Neuronal stem cell (in vitro differentiated cells): Measurements from ENCODE around the gene TACC3.

Source experiments
- DNase-seq: peaks from one replicate; pipeline ENCODE4 v3.0.0-alpha.2; 2013; ENCODE audit warnings: low spot score
- H2AFZ ChIP-seq: one replicate; pipeline ENCODE4 v1.6.1; 2013; ENCODE audit warnings: mild to moderate bottlenecking, low read length, inconsistent platforms
- H2AK5ac ChIP-seq: 2 replicates; pipeline ENCODE4 v1.6.1; 2013; ENCODE audit warnings: low read depth, mild to moderate bottlenecking, inconsistent platforms, low read length, moderate library complexity, mixed read lengths
- H2BK120ac ChIP-seq: 2 replicates; pipeline ENCODE4 v1.6.1; 2013; ENCODE audit warnings: low read depth, mild to moderate bottlenecking, inconsistent platforms, low read length, moderate library complexity, mixed read lengths
- H2BK12ac ChIP-seq: one replicate; pipeline ENCODE4 v1.6.1; 2013; ENCODE audit warnings: low read length, inconsistent platforms
- H2BK15ac ChIP-seq: 2 replicates; pipeline ENCODE4 v1.6.1; 2013; ENCODE audit warnings: mild to moderate bottlenecking, low read length, inconsistent platforms, mixed read lengths
- H2BK5ac ChIP-seq: one replicate; pipeline ENCODE4 v1.6.1; 2013; ENCODE audit warnings: inconsistent platforms, mild to moderate bottlenecking, low read length, moderate library complexity
- H3K14ac ChIP-seq: one replicate; pipeline ENCODE4 v1.6.1; 2013; ENCODE audit warnings: low read length, inconsistent platforms
- H3K18ac ChIP-seq: 2 replicates; pipeline ENCODE4 v1.6.1; 2013; ENCODE audit warnings: low read length, inconsistent platforms
- H3K23ac ChIP-seq: 2 replicates; pipeline ENCODE4 v1.6.1; 2013; ENCODE audit warnings: low read depth, mild to moderate bottlenecking, mixed read lengths, low read length, inconsistent platforms; ENCODE audit not compliant: poor library complexity
- H3K27ac ChIP-seq: replicated peaks from 3 replicates; pipeline ENCODE4 v1.5.1; 2013; ENCODE audit warnings: low read length, inconsistent platforms
- H3K27me3 ChIP-seq, 3 experiments: 2 replicates each; pipeline ENCODE4 v1.6.1; 2013; ENCODE audit warnings: low read length in 3 of 3, mild to moderate bottlenecking in 2 of 3, inconsistent platforms in 1 of 3, low read depth in 1 of 3, mixed read lengths in 1 of 3, moderate library complexity in 1 of 3; ENCODE audit not compliant: control insufficient read depth in 3 of 3, insufficient read depth in 3 of 3
- H3K36me3 ChIP-seq, 2 donors: replicated peaks in 1 of 2; 2 replicates each; pipeline ENCODE4 v1.6.1; 2013; ENCODE audit warnings: low read length in 2 of 2; ENCODE audit not compliant: control insufficient read depth in 2 of 2, insufficient read depth in 2 of 2
- H3K4ac ChIP-seq: 2 replicates; pipeline ENCODE4 v1.6.1; 2013; ENCODE audit warnings: inconsistent platforms, mild to moderate bottlenecking, low read length, moderate library complexity
- H3K4me1 ChIP-seq, 2 donors: 1 replicate in 1 of 2; 2 replicates in 1 of 2; pipeline ENCODE4 v1.6.1; 2013; ENCODE audit warnings: low read length in 2 of 2, low read depth in 1 of 2; ENCODE audit not compliant: control insufficient read depth in 2 of 2, insufficient read depth in 1 of 2
- H3K4me2 ChIP-seq: one replicate; pipeline ENCODE4 v1.6.1; 2013; ENCODE audit warnings: mild to moderate bottlenecking, low read length, inconsistent platforms; ENCODE audit not compliant: insufficient read depth, poor library complexity, severe bottlenecking
- H3K4me3 ChIP-seq, 2 donors: 2 replicates each; pipeline ENCODE4 v1.5.1; 2013; ENCODE audit warnings: low read length in 2 of 2, mild to moderate bottlenecking in 2 of 2, inconsistent platforms in 1 of 2, moderate library complexity in 1 of 2
- H3K79me1 ChIP-seq: one replicate; pipeline ENCODE4 v1.6.1; 2013; ENCODE audit warnings: low read depth, mild to moderate bottlenecking, inconsistent platforms, low read length, moderate library complexity
- H3K9ac ChIP-seq: one replicate; pipeline ENCODE4 v1.6.1; 2013; ENCODE audit warnings: mild to moderate bottlenecking, low read depth, low read length, inconsistent platforms; ENCODE audit not compliant: poor library complexity
- H3K9me3 ChIP-seq, 2 donors: replicated peaks in 1 of 2; 2 replicates each; pipeline versions ENCODE3 to v1.6.1; 2013; ENCODE audit warnings: low read length in 2 of 2, mild to moderate bottlenecking in 2 of 2, inconsistent platforms in 1 of 2, low read depth in 1 of 2, mixed read lengths in 1 of 2, moderate library complexity in 1 of 2; ENCODE audit not compliant: control insufficient read depth in 2 of 2, insufficient read depth in 1 of 2
- H4K8ac ChIP-seq: one replicate; pipeline ENCODE4 v1.6.1; 2013; ENCODE audit warnings: low read depth, mild to moderate bottlenecking, inconsistent platforms, low read length, moderate library complexity
- H4K91ac ChIP-seq: one replicate; pipeline ENCODE4 v1.6.1; 2013; ENCODE audit warnings: low read length, low read depth, mild to moderate bottlenecking, inconsistent platforms; ENCODE audit not compliant: poor library complexity
- WGBS, 2 donors: extraction: QIAGEN DNeasy Blood & Tissue Kit; methylation state at CpG; one replicate each; pipeline ENCODE4 v1.1.7; 2013; ENCODE audit warnings: missing lambda C conversion rate in 2 of 2, mixed read lengths in 1 of 2; ENCODE audit not compliant: insufficient read length in 2 of 2, insufficient replicate concordance in 1 of 2; ENCODE audit errors: extremely low coverage in 2 of 2; 5-methylcytosine and 5-hydroxymethylcytosine counted together

Gene TACC3

DNA sequence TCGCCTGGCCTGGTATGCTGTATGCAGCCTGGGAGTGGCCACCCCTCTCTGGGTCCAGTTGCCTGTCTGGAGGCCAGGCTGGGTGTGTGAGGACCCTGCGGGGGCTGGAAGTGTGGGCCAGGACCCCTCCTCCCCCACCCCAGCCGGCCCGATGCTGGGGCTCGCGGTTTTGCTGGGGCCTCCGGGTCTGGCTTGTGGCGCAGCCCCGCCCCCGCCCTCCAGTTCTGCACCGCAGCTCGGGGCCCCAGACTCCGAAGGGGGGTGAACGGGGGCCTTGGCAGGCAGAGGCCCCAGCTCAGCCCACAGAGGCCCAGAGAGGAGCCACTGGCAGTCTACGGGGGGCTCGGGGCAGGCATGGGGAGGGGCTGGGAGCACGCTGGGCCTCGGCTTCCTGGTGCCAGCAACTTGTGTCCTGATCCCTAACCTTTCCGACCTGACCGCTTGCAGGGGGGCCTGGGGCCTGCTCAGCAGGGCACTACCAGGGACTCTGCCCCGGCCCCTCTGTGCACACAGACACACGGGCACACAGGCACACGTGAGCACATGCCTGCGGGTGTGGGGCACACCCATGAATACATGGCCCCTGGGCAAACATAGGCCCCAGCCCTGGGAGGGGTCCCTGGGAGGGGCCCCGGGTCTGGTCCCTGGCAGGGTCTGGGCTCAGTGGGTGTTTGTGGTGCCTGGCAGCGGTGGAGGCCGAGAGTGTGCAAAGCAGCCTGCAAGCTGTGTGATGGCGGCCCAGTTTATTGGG is 50.4 kb downstream of the TACC3 start:
- no peak overlapping the region for H4K91ac ChIP-seq
- H3K4ac ChIP-seq: no peak overlapping the region
- peak overlapping the region; percentile 87 for H2BK120ac ChIP-seq
- H3K4me1 ChIP-seq: peaks cover 52 to 71% of the 10 kb centered on the region in 2 donors
- no peak overlapping the region for H4K8ac ChIP-seq
- H2BK5ac ChIP-seq: no peak overlapping the region
- no peaks in the 10 kb centered on the region for H3K9me3 ChIP-seq
- peaks cover 0 to 31% (median 28%) of the 10 kb centered on the region in 3 experiments for H3K27me3 ChIP-seq
- peak overlapping the region; percentile 65 for H2BK12ac ChIP-seq
- no peak overlapping the region for H3K4me2 ChIP-seq
- no peak overlapping the region for H3K9ac ChIP-seq
- H2AK5ac ChIP-seq: peak overlapping the region; percentile 82
- H2BK15ac ChIP-seq: peak overlapping the region; percentile 37
- peaks cover 3% of the 10 kb centered on the region for H3K79me1 ChIP-seq
- no peak for DNase-seq
- no peak overlapping the region for H3K23ac ChIP-seq
- H3K18ac ChIP-seq: peak overlapping the region; percentile 96
- H3K14ac ChIP-seq: peak overlapping the region; percentile 4
- H3K27ac ChIP-seq: no peak overlapping the region
- no peak overlapping the region for H3K4me3 ChIP-seq
- no CpG with 5 or more reads among the region's 28 CpGs for WGBS, 2 donors
- H3K36me3 ChIP-seq: no peaks in the 10 kb centered on the region
- H2AFZ ChIP-seq: peak overlapping the region; percentile 53

DNA sequence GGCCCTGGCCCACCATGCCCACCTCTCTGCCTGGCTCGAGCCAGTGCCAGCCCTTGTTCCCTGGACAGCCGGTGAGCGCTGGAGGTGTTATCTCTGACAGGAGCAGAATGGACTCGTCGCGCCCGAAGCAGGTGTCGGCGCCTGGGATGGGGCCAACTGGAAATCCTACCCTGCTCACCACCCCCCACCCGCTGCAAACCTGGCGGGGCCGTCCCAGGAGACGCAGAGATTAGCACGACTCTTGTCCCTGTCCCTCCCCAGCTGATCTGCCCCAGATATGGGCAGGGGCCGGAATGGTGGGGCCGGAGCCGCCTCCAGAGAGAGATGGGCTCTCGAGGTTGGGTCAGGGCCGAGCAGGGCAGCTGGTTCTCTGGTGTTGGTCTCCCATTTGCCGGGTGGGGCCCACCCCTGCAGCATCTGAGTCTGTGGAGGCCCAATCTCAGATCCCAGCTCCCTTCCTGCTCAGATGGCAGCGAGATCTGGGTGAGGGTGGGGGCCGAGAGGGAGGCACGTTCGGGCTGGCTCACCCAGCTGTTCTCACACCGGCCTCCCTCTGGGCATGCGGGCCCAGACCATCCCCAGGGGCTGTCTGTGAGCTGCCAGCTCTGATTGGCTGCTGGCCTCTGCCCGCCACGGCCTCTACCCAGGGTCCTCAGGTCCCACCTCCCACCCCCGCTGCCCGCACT is 51.7 kb downstream of the TACC3 start:
- Histone ChIP-seq H3K9me3 (no peaks in the 10 kb centered on the region), H3K14ac (peak overlapping the region; percentile 71), H3K79me1 (peaks cover 3% of the 10 kb centered on the region), H2BK15ac (peak overlapping the region; percentile 99), H3K27me3 (peaks cover 0 to 31% (median 28%) of the 10 kb centered on the region in 3 experiments), H3K4me3 (no peak overlapping the region), H3K23ac (peak overlapping the region; percentile 73), H2BK5ac (peak overlapping the region; percentile 53), H4K91ac (no peak overlapping the region), H3K36me3 (no peaks in the 10 kb centered on the region), H3K4ac (peak overlapping the region; percentile 53), H2AFZ (no peak overlapping the region), H3K4me1 (peaks cover 62 to 80% of the 10 kb centered on the region in 2 donors), H4K8ac (peak overlapping the region; percentile 48), H3K4me2 (no peak overlapping the region), H3K27ac (no peak overlapping the region), H2AK5ac (peak overlapping the region; percentile 97), H2BK12ac (peak overlapping the region; percentile 73), H2BK120ac (peak overlapping the region; percentile 81), H3K18ac (peak overlapping the region; percentile 87), H3K9ac (no peak overlapping the region)
- DNase-seq: no peak
- WGBS, 2 donors: no CpG with 5 or more reads among the region's 30 CpGs

DNA sequence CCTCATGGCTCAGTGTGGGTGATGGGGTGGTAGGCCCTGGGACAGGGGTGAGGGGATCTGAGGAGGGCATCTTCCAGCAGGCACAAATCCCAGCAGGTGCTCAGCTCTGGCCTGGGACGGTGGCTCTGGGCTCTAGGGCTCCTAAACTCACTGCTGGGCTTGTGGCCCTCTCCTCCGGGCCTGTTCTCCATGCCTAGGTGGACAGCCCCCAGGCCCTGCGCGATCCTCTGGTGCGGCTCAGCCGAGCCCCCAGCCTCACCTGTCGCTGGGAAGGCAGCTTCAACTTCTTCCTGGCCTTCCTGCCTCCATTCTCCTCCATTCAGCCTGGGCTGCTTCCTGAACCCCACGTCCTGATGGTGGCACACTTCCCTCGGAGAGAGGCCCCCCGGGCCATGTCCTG is 52.4 kb downstream of the TACC3 start:
- Histone ChIP-seq H3K4me2 (no peak overlapping the region), H4K8ac (peak overlapping the region; percentile 23), H3K18ac (peak overlapping the region; percentile 87), H3K36me3 (no peaks in the 10 kb centered on the region), H3K14ac (peak overlapping the region; percentile 39), H2AFZ (no peak overlapping the region), H3K4me1 (peaks cover 61 to 77% of the 10 kb centered on the region in 2 donors), H3K4me3 (no peak overlapping the region), H3K27me3 (peaks cover 0 to 25% (median 22%) of the 10 kb centered on the region in 3 experiments), H3K27ac (no peak overlapping the region), H2BK120ac (peak overlapping the region; percentile 81), H3K23ac (peak overlapping the region; percentile 67), H2BK5ac (peak overlapping the region; percentile 77), H3K9me3 (no peaks in the 10 kb centered on the region), H3K9ac (no peak overlapping the region), H4K91ac (no peak overlapping the region), H3K4ac (peak overlapping the region; percentile 3), H2BK12ac (no peak overlapping the region), H2AK5ac (peak overlapping the region; percentile 97), H3K79me1 (peaks cover 3% of the 10 kb centered on the region), H2BK15ac (peak overlapping the region; percentile 99)
- no CpG with 5 or more reads among the region's 10 CpGs for WGBS, 2 donors
- no peak for DNase-seq
